ENCODE measurements around the gene DNAJB4.

GRCh38 chr1:78019024-78019423 is 14.3 kb downstream of the DNAJB4 start:
- TF ChIP-seq RAD21 (IDR thresholded peaks at IDR 0.05 in 1 of 2, conservative IDR thresholded peaks at IDR 0.05 in 1 of 2; ENCODE audit: low read depth in 2 of 2, low read length in 2 of 2): no peak
- no peak for TF ChIP-seq TAF1 (IDR thresholded peaks at IDR 0.05; ENCODE audit: low read depth, low read length)
- no peak for TF ChIP-seq CTCF (IDR thresholded peaks at IDR 0.05; ENCODE audit: control extremely low read depth in 1 of 3, insufficient read depth in 1 of 3, low read depth in 1 of 3, low read length in 3 of 3)
- no peak for TF ChIP-seq CHD2 (IDR thresholded peaks at IDR 0.05; ENCODE audit: low read length)
- no peak for TF ChIP-seq MAX (IDR thresholded peaks at IDR 0.05)
- no peak for TF ChIP-seq KDM1A (IDR thresholded peaks at IDR 0.05; ENCODE audit: borderline replicate concordance, low read length)
- no peak for TF ChIP-seq POLR2A (IDR thresholded peaks at IDR 0.05; ENCODE audit: control extremely low read depth in 1 of 2, low read depth in 2 of 2, low read length in 2 of 2)
- no peak for TF ChIP-seq CEBPB (IDR thresholded peaks at IDR 0.05; ENCODE audit: low read depth, low read length)
- no peak for TF ChIP-seq ASH2L (IDR thresholded peaks at IDR 0.05; ENCODE audit: low read length)
- TF ChIP-seq EZH2 (IDR thresholded peaks at IDR 0.05; ENCODE audit: low read depth, low read length, severe bottlenecking): no peak
- TF ChIP-seq SUZ12 (IDR thresholded peaks at IDR 0.05; ENCODE audit: low read length): no peak
- no peak for TF ChIP-seq SP1 (IDR thresholded peaks at IDR 0.05; ENCODE audit: low read depth, low read length)
